Choroid plexus epithelial cell (primary cell): ENCODE data around the gene BMP7.
A peak's percentile ranks its signal among the peaks of the same experiment; 100 is the strongest.

Experiments
- DNase-seq: peaks from one replicate; pipeline ENCODE4 v3.0.0-alpha.2; 2010; ENCODE audit warnings: low read depth
- H3K4me3 ChIP-seq: 2 replicates; pipeline ENCODE4 v1.5.1; 2011; ENCODE audit warnings: low read depth, mild to moderate bottlenecking, control low read depth, low read length, moderate library complexity
- CTCF ChIP-seq: conservative IDR thresholded peaks from 2 replicates; pipeline ENCODE4 v1.5.1; 2011; ENCODE audit warnings: low read depth, mild to moderate bottlenecking, control low read depth, inconsistent platforms, low read length, moderate library complexity

Gene BMP7

GRCh38 chr20:57126481-57127092, 139.9 kb downstream of the BMP7 start:
- no peak overlapping the region for H3K4me3 ChIP-seq
- no peak for TF ChIP-seq CTCF
- DNase-seq: no peak

- DNase-seq: peak; percentile 12
- no peak overlapping the region for H3K4me3 ChIP-seq
- TF ChIP-seq CTCF: no peak
Observed at GRCh38 chr20:57124800-57125517, 141.5 kb downstream of the BMP7 start.

- TF ChIP-seq CTCF: no peak
- H3K4me3 ChIP-seq: no peak overlapping the region
- peak; percentile 4 for DNase-seq
Observed at GRCh38 chr20:57124366-57124765, 142.1 kb downstream of the BMP7 start.

GRCh38 chr20:57123504-57123903, 142.9 kb downstream of the BMP7 start:
- no peak for DNase-seq
- no peak for TF ChIP-seq CTCF
- H3K4me3 ChIP-seq: no peak overlapping the region

- no peak for DNase-seq
- TF ChIP-seq CTCF: no peak
- no peak overlapping the region for H3K4me3 ChIP-seq
Observed at GRCh38 chr20:57122536-57123489, 143.6 kb downstream of the BMP7 start.

- DNase-seq: no peak
- H3K4me3 ChIP-seq: no peak overlapping the region
- no peak for TF ChIP-seq CTCF
Observed at GRCh38 chr20:57118964-57119363, 147.5 kb downstream of the BMP7 start.
